ENCODE measurements around the gene RALGAPA2.

Gene RALGAPA2

GRCh38 chr20:20407891-20408805 is 304.3 kb downstream of the RALGAPA2 start:
- no peak for DNase-seq (ENCODE audit: low read depth in 2 of 2)

GRCh38 chr20:20406306-20406705 is 306.1 kb downstream of the RALGAPA2 start:
- no peak for DNase-seq (ENCODE audit: low read depth in 2 of 2)

GRCh38 chr20:20405623-20406022 is 306.8 kb downstream of the RALGAPA2 start:
- no peak for DNase-seq (ENCODE audit: low read depth in 2 of 2)

- no peak for DNase-seq (ENCODE audit: low read depth in 2 of 2)
Observed at GRCh38 chr20:20404633-20405032, 307.8 kb downstream of the RALGAPA2 start.

DNA sequence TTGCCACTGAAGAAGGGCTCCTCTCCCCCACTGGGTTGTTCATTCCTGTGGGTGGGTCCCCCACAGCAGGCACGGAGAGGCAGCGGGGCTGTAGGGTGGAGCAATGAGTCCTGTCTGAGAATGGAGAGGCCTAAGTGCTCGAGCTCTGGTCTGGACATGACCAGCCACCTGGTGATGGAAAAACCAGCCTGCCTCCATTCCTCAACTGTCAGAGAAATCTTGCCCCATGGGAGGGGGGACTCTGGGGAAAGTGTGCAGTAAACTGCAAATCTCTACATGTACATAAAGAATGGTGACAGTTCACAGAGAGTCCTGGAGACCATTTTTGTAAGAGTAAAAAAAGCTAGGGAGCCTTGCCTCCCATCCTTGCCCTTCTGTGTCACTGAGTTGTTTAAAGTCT is 310.5 kb downstream of the RALGAPA2 start:
- DNase-seq (ENCODE audit: low read depth in 2 of 2) = no peak

DNA sequence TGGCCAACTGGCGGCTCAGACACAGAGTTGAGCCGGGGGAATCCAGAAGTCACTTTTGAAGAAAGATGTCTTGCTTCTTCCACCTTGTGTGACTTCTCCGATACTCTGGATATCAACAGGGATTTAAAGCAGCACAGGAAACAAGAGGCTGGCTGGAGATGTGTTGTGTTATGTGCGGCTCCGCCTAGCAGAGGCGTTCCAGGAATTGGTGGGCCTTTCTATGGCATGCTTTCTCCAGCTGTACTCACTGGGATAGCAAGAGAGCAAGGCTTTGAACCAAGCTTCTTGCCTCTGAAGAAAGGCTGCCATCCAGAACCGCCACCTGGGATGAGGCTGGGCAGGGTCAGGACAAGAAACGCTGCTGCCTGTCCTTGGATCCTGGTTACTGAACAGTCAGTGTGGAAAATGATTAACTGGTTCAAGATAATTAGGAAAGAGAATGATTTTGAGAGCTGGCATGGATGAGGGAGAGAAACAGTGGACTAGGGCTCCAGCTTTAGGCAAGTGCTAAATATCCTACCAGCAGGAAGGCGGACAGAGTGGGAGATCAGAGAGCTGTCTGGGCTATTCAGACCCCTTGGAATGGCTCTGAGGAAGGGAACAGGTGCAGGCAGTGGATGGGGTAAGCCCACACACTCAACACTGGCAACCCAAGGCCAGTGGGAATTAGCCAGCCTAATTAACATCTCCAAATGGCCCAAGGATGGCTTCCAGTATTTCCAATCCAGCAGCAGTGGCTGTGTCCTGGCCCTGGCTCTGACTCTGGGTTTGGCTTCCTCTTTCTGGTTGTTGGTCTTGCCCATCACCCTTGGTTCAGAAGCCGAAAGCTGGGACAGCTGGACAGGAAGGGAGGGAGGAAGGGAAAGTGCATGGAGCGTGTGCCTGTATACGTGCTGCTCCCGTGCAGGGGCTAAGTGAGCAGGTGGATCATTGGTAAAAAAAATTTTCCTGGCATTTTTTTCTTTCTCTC is 312.6 kb downstream of the RALGAPA2 start:
- no peak for DNase-seq (ENCODE audit: low read depth in 2 of 2)

DNA sequence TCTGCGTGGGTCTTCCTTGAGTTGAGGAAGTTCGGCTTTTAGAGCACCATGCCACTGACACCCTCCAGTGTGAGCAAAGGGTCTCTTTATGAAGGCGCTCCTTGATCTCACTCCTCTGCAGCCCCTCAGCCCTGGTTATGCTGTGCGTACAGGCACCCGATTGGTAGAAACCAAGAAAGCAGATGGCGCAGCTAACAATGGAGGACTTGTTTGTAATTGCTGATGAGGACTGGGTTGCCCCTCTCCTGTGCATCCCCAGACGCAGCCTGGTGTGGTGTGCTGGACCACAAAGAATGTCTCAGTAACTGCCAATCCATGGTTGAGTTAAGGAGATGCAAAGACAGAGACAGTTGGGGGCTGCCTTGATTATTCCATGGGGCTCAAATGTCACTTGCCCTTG is 314.3 kb downstream of the RALGAPA2 start:
- DNase-seq (ENCODE audit: low read depth in 2 of 2) = no peak

DNA sequence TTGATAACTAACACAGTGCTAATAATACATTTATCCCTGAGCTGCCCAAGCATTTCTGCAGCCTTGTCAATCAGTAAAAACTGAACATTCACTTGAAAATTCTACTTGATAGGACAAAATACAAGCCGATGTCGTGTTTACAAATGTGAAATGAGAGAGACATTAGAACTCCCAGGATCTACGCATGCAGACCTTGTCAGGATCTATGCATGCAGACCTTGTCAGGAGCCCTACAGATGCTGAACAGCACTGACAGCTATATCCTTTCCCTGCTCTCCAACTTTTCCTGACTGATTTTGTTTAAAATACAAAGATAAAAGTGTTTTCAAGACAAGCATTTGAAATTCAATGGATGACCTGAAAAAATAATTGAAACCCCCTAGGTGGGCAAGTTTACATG is 315.6 kb downstream of the RALGAPA2 start:
- DNase-seq (ENCODE audit: low read depth in 2 of 2) = no peak

DNA sequence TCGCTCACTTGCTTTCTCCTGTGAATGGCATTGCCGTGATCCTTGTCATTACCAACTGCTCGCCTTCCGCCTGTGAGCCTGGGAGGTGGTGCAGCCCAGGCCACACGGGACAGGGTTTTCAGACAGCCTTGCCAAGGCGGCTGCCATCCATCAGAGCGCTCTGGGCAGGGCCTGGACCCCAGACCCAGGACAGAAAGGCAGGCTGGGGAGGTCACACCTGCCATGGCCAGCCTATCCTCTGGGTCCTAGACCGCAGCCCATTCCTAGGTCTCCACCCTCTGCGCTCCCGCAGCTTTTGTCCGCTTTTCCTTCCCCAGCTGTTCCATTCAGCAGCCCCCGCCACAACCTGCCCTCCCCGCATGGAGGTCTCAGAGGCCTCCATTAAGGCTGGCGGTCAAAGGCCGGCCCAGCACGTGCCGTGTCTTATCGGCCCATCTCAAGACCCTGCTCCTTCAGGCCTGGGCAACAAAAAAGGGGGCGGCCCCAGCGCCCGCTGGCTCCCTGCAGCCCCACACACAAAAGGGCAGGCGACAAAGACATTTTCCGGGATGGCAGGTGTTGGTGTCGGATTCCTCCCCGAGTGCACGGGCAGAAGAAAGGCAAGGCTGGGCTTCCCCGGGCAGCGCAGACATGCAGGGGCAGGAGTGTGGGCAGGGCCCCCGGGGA is 316.4 kb downstream of the RALGAPA2 start:
- DNase-seq (ENCODE audit: low read depth in 2 of 2) = no peak

DNA sequence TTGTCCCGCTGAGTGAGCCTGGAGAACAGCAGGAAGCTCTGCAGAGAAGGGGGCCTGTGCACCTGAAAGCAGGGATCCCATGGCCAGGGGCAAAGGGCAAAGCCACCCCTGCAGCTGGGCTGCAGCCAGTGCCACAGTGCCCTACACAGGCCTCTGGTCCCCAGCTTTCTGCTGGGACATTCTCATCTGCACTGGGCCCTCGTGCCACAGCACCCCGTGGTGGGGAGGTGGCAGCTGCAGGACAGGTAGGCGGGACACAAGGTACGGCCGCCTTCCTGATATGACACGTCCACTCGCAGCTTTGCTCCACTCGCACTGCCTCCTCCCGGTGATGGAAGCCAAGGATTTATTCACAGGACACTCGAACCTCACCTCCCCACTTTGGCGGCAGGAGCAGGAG is 317.4 kb downstream of the RALGAPA2 start:
- no peak for DNase-seq (ENCODE audit: low read depth in 2 of 2)

- DNase-seq (ENCODE audit: low read depth in 2 of 2) = no peak
Observed at GRCh38 chr20:20393207-20394120, 319.0 kb downstream of the RALGAPA2 start.

- DNase-seq (ENCODE audit: low read depth in 2 of 2) = no peak
Observed at GRCh38 chr20:20391766-20392165, 320.7 kb downstream of the RALGAPA2 start.

DNA sequence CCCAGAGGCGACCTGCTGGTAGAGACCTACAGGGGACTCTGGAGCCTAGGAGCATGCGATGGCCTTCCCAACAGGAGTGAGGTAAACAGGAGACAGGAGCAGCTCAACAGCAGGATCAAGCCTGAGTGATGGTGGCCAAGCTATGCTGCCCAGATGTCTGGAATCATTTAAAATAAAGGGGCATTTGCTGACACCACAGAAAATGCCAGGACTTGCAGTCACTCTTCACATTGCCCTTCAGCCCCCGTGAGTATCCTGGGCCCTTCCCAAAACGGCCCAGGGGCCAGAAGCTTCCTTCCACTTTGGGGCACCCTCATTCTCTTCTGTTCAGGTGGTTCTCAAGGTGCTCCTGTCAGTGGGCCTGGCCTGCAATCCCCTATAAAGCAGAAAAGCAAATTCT is 321.3 kb downstream of the RALGAPA2 start:
- no peak for DNase-seq (ENCODE audit: low read depth in 2 of 2)

- no peak for DNase-seq (ENCODE audit: low read depth in 2 of 2)
Observed at GRCh38 chr20:20390393-20390792, 322.1 kb downstream of the RALGAPA2 start.

DNA sequence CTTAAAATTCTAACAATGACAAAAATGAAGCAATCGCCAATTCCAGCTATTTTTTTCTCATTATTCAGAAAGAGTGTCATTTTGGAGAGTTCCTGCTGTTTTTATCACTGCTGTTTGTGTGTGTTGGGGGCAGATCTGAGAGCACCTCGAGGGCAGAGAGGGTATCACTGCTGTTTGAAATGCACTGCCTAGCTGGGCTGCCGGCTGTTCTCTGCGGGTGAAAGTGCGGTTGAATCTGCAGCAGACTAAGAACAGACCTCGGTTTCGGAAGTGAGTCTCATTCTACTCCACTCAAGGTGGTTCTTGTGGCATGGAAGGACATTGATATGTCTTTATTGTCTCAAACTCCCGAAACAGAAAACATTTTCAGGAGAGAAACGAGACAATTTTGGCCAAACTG is 326.3 kb downstream of the RALGAPA2 start:
- no peak for DNase-seq (ENCODE audit: low read depth in 2 of 2)

GRCh38 chr20:20375862-20376261 is 336.6 kb downstream of the RALGAPA2 start:
- no peak for DNase-seq (ENCODE audit: low read depth in 2 of 2)

- no peak for DNase-seq (ENCODE audit: low read depth in 2 of 2)
Observed at GRCh38 chr20:20373091-20373571, 339.3 kb downstream of the RALGAPA2 start.

DNA sequence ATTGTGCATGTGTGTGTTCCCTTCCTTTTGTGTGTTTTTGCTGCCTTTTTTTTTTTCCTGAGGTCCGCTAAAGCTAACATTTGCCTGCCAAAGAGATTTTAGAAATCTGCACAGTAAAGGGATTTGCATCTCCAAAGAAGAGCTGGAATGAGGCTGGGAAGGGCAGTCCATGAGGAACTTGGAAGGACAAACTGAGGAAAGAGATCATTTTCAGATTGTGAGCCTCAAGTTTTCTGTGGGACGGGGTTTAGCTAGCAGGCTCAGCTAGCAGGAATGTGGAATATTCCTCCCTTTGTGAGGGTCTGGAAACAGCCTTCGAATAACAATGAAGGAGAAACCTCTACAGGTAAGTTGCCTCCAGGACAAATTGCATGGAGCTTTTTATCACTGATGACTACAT is 340.8 kb downstream of the RALGAPA2 start:
- DNase-seq (ENCODE audit: low read depth in 2 of 2) = no peak

- no peak for DNase-seq (ENCODE audit: low read depth in 2 of 2)
Observed at GRCh38 chr20:20371083-20371482, 341.4 kb downstream of the RALGAPA2 start.

GRCh38 chr20:20370094-20370575 is 342.3 kb downstream of the RALGAPA2 start:
- no peak for DNase-seq (ENCODE audit: low read depth in 2 of 2)
